Measurements from ENCODE around the gene CELA3B. TPM values are rescaled to one million over a fixed set of nuclear protein-coding genes. Genes with fewer than 3 reads are reported as not detected.

Gene CELA3B
- total and polyA plus RNA-seq, 2 of the 13 experiments (the other 11 are each of a cell fraction or from before 2014, with no cell fraction given): 0.34 TPM; not detected in 1

GRCh38 chr1:22024485-22025367 lies 47.9 kb downstream of the CELA3B start (continued):
- TF ChIP-seq ADNP (CRISPR knock-in tag; IDR thresholded peaks at IDR 0.05): peak; percentile 40; the same call in 1 of the 2 replicates
- TF ChIP-seq ZZZ3 (CRISPR knock-in tag; IDR thresholded peaks at IDR 0.05; ENCODE audit: borderline replicate concordance): no peak
- TF ChIP-seq ZNF333 (CRISPR knock-in tag; IDR thresholded peaks at IDR 0.05; ENCODE audit: borderline replicate concordance): no peak
- peak; percentile 86 for TF ChIP-seq ZNF629 (CRISPR knock-in tag; conservative IDR thresholded peaks at IDR 0.05)
- no peak for TF ChIP-seq TFDP1 (CRISPR knock-in tag; IDR thresholded peaks at IDR 0.05; ENCODE audit: borderline replicate concordance)
- no peak for TF ChIP-seq RORA (CRISPR knock-in tag; IDR thresholded peaks at IDR 0.05)
- TF ChIP-seq ZBTB26 (CRISPR knock-in tag; IDR thresholded peaks at IDR 0.05; ENCODE audit: borderline replicate concordance): no peak
- no peak for TF ChIP-seq JDP2 (CRISPR knock-in tag; IDR thresholded peaks at IDR 0.05; ENCODE audit: borderline replicate concordance)
- TF ChIP-seq PCBP1 (IDR thresholded peaks at IDR 0.05; ENCODE audit: borderline replicate concordance, low read depth, low read length): no peak
- TF ChIP-seq HDAC1 (CRISPR knock-in tag; IDR thresholded peaks at IDR 0.05): no peak
- no peak; the same call in 1 of the 2 replicates for TF ChIP-seq ZBTB20 (CRISPR knock-in tag; IDR thresholded peaks at IDR 0.05; ENCODE audit: borderline replicate concordance, low read depth)
- TF ChIP-seq NFE2L1 (CRISPR knock-in tag; IDR thresholded peaks at IDR 0.05; ENCODE audit: borderline replicate concordance): no peak
- no peak for TF ChIP-seq ISX (CRISPR knock-in tag; conservative IDR thresholded peaks at IDR 0.05)
- TF ChIP-seq ZNF282 (IDR thresholded peaks at IDR 0.05; ENCODE audit: partially characterized antibody): no peak
- no peak for TF ChIP-seq ZNF251 (CRISPR knock-in tag; IDR thresholded peaks at IDR 0.05)
- TF ChIP-seq HOMEZ (CRISPR knock-in tag; IDR thresholded peaks at IDR 0.05; ENCODE audit: low read depth): no peak
- TF ChIP-seq PATZ1 (CRISPR knock-in tag; IDR thresholded peaks at IDR 0.05): no peak
- no peak for TF ChIP-seq GLMP (CRISPR knock-in tag; IDR thresholded peaks at IDR 0.05; ENCODE audit: borderline replicate concordance)
- no peak for TF ChIP-seq IKZF4 (CRISPR knock-in tag; IDR thresholded peaks at IDR 0.05; ENCODE audit: borderline replicate concordance, low read depth, not compliant biosample characterization)
- TF ChIP-seq U2AF1 (optimal IDR thresholded peaks at IDR 0.05; ENCODE audit: low read depth, low read length): no peak
- no peak for TF ChIP-seq IRF2 (CRISPR knock-in tag; IDR thresholded peaks at IDR 0.05)

Measured in HepG2 (cell line).